Calu3 (cell line): ENCODE measurements around the gene SPO11. TPM values are rescaled to one million over a fixed set of nuclear protein-coding genes. Genes with fewer than 3 reads are reported as not detected.
"Not testable (repeated sequence)": the region's sequence is repeated elsewhere in the genome, so short reads cannot be mapped to it uniquely, and the experiment has no call there.

Experiments used
- BruUV-seq: library from RNA; stranded (reverse); fragments of 400-500 nt; replicated peaks from 2 replicates; lab custom pipeline; 2021; lab: Mats Ljungman, UMichigan
- CTCF ChIA-PET: fragments of 300-600 bp; sonication (Branson Sonifier 250); formaldehyde crosslinking; loops from one replicate; lab custom pipeline; 2022; ENCODE audit warnings: antibody characterized with exemption; lab: Charles Lee
- DNase-seq: peaks from one replicate; pipeline ENCODE4 v3.0.0; 2022
- H3K27ac Mint-ChIP-seq: one replicate; pipeline ENCODE4 v1.8.0; 2022; ENCODE audit warnings: mixed read lengths; ENCODE audit not compliant: unreplicated experiment
- H3K27me3 Mint-ChIP-seq: one replicate; pipeline ENCODE4 v1.8.0; 2022; ENCODE audit warnings: mixed read lengths; ENCODE audit not compliant: unreplicated experiment
- H3K36me3 Mint-ChIP-seq: one replicate; pipeline ENCODE4 v1.8.0; 2022; ENCODE audit warnings: mild to moderate bottlenecking, moderate library complexity, mixed read lengths; ENCODE audit not compliant: insufficient read depth, unreplicated experiment
- H3K4me1 Mint-ChIP-seq: one replicate; pipeline ENCODE4 v1.8.0; 2022; ENCODE audit warnings: mild to moderate bottlenecking, low read depth, mixed read lengths; ENCODE audit not compliant: unreplicated experiment
- H3K4me3 Mint-ChIP-seq: one replicate; pipeline ENCODE4 v1.8.0; 2022; ENCODE audit warnings: mild to moderate bottlenecking, low read depth, moderate library complexity, mixed read lengths; ENCODE audit not compliant: unreplicated experiment
- H3K9me3 Mint-ChIP-seq: one replicate; pipeline ENCODE4 v1.8.0; 2022; ENCODE audit warnings: low read depth, mixed read lengths; ENCODE audit not compliant: unreplicated experiment
- CTCF ChIP-seq: fragments of 200-600 bp; IDR thresholded peaks from one replicate; pipeline ENCODE4 v1.8.0; 2022; ENCODE audit warnings: antibody characterized with exemption; ENCODE audit not compliant: unreplicated experiment
- intact Hi-C: fragments of 100-400 bp; cut with micrococcal nuclease; formaldehyde crosslinking; loops from one replicate; pipeline ENCODE4 v1.10.0; 2022; ENCODE audit not compliant: unreplicated experiment
- total RNA-seq: library from RNA; stranded (reverse); gene quantifications from 2 replicates; pipeline ENCODE4 v1.2.3, GENCODE V29; 2022

The SPO11 gene
- total RNA-seq, 1 experiment from 2014 or later = not detected

GRCh38 chr20:57350081-57350710 is 20.6 kb downstream of the SPO11 start:
- CTCF ChIA-PET = interaction anchor here (1.3 kb wide), 1 partner anchor 190 kb away, joined by 3 read pairs; no protein-coding TSS in a partner anchor
- peaks cover 24% of the 10 kb centered on the region for H3K4me1 Mint-ChIP-seq
- H3K4me3 Mint-ChIP-seq = no peak overlapping the region
- H3K27ac Mint-ChIP-seq = peak overlapping the region; percentile 27
- no TSS peak for BruUV-seq
- no peak for DNase-seq
- H3K36me3 Mint-ChIP-seq = peaks cover 35% of the 10 kb centered on the region
- no peaks in the 10 kb centered on the region for H3K9me3 Mint-ChIP-seq
- intact Hi-C loops = no loop called here
- H3K27me3 Mint-ChIP-seq = peaks cover 16% of the 10 kb centered on the region
- no peak for TF ChIP-seq CTCF

DNA sequence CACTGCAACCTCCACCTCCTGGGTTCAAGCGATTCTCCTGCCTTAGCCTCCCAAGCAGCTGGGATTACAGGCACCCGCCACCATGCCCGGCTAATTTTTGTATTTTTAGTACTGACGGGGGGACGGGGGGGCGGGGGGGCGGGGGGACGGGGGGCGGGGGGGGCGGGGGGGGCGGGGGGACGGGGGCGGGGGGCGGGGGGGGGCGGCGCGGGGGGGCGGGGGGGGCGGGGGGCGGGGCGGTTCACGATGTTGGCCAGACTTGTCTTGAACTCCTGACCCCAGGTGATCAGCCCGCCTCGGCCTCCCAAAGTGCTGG is 21.1 kb downstream of the SPO11 start:
- CTCF ChIA-PET = not testable (repeated sequence)
- H3K4me1 Mint-ChIP-seq = peaks cover 24% of the 10 kb centered on the region

DNA sequence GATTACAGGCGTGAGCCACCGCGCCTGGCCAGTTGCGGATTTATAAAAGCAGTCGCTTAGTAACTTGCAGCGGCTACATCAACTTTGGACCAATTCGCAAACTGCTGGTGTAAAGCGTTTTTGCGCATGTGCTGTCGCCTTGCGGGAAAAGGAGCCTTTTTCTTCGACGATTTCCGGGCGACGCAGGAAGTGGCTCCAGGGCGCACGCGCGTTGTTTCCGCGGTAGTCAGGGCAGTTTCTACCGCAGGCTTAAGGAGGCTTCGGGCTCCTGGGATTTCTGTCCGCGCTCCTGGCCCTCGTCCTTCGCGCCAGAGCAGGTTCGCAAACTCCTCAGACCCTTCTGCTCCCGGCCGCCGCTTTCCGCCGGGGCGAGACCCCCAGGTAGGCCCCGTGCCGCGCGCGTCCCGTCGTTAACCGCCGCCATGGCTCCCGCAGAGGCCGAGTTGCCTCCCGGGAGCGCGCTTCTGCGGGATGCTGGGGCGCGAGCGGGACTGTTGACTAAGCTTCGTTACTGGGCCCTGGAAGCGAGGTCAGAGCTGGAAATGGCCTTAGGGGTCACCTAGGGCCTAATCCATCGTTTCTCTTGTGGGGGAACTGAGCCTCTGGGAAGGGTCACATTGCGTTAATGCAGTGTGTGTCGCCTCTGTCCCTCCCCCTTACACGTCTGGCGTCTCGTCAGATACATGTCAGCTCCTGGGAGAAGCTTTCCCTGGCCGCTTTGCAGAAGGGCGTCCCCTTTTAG is 21.6 kb downstream of the SPO11 start, which contains the start of gene RAE1:
Gene RAE1 (plus strand): TSS at position 214 of the 742 bp plus-strand sequence. CDS start 2,784 bp downstream, outside the sequence.
- Mint-ChIP-seq H3K27me3 (peaks cover 16% of the 10 kb centered on the region), H3K9me3 (no peaks in the 10 kb centered on the region), H3K27ac (peak within 1 kb of the TSS; percentile 66), H3K4me3 (peak within 1 kb of the TSS; percentile 72), H3K4me1 (peaks cover 24% of the 10 kb centered on the region), H3K36me3 (peaks cover 41% of the 10 kb centered on the region)
- DNase-seq = peak; percentile 93
- CTCF ChIA-PET = no interaction called here
- no TSS peak for BruUV-seq
- intact Hi-C loops = no loop called here
- TF ChIP-seq CTCF = no peak

More for the DNA sequence above, 21.1 kb downstream of the SPO11 start:
- Mint-ChIP-seq H3K27me3 (peaks cover 16% of the 10 kb centered on the region), H3K27ac (peak overlapping the region; percentile 66), H3K36me3 (peaks cover 40% of the 10 kb centered on the region), H3K4me3 (peak overlapping the region; percentile 72)
- H3K9me3 Mint-ChIP-seq, BruUV-seq, intact Hi-C loops, DNase-seq: not testable (repeated sequence)

DNA sequence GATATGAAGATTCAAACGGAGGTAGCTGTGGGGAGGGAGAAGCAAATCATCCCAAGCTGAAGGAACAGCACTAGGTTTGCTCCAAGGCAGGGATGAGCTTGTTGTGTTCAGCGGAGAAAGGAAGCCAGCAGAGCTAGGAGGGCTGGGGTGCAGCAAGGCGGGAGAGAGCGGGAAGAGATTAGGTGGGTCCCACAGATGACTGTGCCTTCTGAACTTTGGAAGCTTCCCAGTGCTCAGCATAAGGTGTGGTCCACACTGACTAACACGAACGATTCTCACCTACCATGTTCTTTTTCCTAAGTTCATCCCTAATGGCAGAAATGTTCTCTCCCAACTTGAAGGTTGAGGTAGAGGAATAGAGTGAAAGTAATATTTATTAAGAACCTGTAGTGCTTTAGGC is 22.7 kb downstream of the SPO11 start:
- H3K27me3 Mint-ChIP-seq = peaks cover 12% of the 10 kb centered on the region
- no peaks in the 10 kb centered on the region for H3K9me3 Mint-ChIP-seq
- peak overlapping the region; percentile 72 for H3K4me3 Mint-ChIP-seq
- CTCF ChIA-PET = no interaction called here
- peaks cover 41% of the 10 kb centered on the region for H3K36me3 Mint-ChIP-seq
- no TSS peak for BruUV-seq
- peak overlapping the region; percentile 66 for H3K27ac Mint-ChIP-seq
- intact Hi-C loops = no loop called here
- peaks cover 24% of the 10 kb centered on the region for H3K4me1 Mint-ChIP-seq
- TF ChIP-seq CTCF = no peak
- DNase-seq = no peak

- Mint-ChIP-seq H3K4me3 (no peak overlapping the region), H3K36me3 (peaks cover 41% of the 10 kb centered on the region), H3K4me1 (peaks cover 24% of the 10 kb centered on the region), H3K27ac (no peak overlapping the region), H3K27me3 (peaks cover 1% of the 10 kb centered on the region), H3K9me3 (no peaks in the 10 kb centered on the region)
- intact Hi-C loops = no loop called here
- CTCF ChIA-PET = no interaction called here
- DNase-seq = no peak
- no peak for TF ChIP-seq CTCF
- no TSS peak for BruUV-seq
These were observed 23.7 kb downstream of the SPO11 start for GRCh38 chr20:57353351-57353750.
